Epithelial cell of proximal tubule (primary cell): Measurements from ENCODE around the gene LIMCH1. TPM values are rescaled to one million over a fixed set of nuclear protein-coding genes. Genes with fewer than 3 reads are reported as not detected.

ENCODE experiments used
- DNase-seq: peaks from one replicate; pipeline ENCODE4 v3.0.0-alpha.2; 2011; ENCODE audit warnings: low read depth
- H3K4me3 ChIP-seq: 2 replicates; pipeline ENCODE4 v1.5.1; 2011; ENCODE audit warnings: low read depth, mild to moderate bottlenecking, low read length
- total RNA-seq: library from RNA; depleted of rRNA; stranded (reverse); fragments of >200 nt; gene quantifications from 2 replicates; pipeline ENCODE4 v1.2.3, GENCODE V29; 2015
- TF ChIP-seq, protein P1 (sequence below): conservative IDR thresholded peaks from 2 replicates; pipeline ENCODE4 v1.5.1; 2012; ENCODE audit warnings: low read depth, mild to moderate bottlenecking, low read length

The LIMCH1 gene
- total RNA-seq, 1 donor from 2014 or later: 15.5 TPM

DNA sequence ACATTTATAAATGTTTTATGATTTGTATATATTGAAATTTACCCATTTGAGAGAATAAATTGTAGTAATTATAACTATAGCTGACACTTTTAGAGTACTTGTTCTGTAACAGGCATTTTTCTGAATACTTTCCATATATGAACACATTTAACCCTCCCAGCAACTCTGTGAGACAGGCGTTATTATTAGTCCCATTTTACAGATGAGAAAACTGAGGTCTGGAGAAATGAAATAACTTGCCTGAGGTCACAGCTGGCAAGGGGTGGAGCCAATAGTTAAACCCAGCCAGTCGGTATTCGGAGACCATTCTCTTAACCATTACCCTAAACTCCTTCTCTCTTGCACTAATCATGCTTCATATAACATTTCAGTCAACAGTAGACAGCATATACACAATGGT is 72.5 kb downstream of the LIMCH1 start:
- TF ChIP-seq, protein P1, sequence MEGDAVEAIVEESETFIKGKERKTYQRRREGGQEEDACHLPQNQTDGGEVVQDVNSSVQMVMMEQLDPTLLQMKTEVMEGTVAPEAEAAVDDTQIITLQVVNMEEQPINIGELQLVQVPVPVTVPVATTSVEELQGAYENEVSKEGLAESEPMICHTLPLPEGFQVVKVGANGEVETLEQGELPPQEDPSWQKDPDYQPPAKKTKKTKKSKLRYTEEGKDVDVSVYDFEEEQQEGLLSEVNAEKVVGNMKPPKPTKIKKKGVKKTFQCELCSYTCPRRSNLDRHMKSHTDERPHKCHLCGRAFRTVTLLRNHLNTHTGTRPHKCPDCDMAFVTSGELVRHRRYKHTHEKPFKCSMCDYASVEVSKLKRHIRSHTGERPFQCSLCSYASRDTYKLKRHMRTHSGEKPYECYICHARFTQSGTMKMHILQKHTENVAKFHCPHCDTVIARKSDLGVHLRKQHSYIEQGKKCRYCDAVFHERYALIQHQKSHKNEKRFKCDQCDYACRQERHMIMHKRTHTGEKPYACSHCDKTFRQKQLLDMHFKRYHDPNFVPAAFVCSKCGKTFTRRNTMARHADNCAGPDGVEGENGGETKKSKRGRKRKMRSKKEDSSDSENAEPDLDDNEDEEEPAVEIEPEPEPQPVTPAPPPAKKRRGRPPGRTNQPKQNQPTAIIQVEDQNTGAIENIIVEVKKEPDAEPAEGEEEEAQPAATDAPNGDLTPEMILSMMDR: no peak
- no peak for DNase-seq
- H3K4me3 ChIP-seq: no peak overlapping the region

DNA sequence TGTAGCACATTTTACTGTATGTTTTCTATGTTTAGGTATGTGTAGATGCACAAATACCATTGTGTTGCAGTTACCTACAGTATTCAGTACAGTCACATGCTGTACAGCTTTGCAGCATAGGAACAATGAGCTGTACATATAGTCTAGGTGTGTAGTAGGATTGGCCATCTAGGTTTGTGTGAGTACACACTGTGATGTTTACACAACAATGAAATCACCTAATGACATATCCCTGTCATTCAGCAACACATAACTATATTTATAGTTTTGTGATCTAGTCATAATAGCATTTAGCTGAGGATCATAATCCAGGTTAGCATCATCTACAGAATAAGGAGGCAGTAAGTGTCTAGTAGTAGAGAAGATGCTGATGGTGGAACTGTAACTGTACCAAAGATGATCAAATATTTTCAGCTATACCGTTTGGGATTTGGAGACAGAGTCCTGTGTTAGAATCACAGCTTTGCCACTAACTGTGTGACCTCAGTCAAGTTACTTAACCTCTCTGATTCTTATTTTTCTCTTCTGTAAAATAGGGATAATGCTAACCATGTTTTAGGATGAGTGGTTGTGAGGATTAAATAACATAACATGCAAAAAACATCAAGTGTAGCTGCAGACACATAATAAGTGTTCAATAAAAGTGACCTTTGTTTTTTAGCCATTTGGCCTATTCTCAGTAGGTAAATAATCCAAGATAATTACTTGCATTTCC is 73.3 kb downstream of the LIMCH1 start:
- no peak for DNase-seq
- TF ChIP-seq, protein P1: no peak
- no peak overlapping the region for H3K4me3 ChIP-seq

DNA sequence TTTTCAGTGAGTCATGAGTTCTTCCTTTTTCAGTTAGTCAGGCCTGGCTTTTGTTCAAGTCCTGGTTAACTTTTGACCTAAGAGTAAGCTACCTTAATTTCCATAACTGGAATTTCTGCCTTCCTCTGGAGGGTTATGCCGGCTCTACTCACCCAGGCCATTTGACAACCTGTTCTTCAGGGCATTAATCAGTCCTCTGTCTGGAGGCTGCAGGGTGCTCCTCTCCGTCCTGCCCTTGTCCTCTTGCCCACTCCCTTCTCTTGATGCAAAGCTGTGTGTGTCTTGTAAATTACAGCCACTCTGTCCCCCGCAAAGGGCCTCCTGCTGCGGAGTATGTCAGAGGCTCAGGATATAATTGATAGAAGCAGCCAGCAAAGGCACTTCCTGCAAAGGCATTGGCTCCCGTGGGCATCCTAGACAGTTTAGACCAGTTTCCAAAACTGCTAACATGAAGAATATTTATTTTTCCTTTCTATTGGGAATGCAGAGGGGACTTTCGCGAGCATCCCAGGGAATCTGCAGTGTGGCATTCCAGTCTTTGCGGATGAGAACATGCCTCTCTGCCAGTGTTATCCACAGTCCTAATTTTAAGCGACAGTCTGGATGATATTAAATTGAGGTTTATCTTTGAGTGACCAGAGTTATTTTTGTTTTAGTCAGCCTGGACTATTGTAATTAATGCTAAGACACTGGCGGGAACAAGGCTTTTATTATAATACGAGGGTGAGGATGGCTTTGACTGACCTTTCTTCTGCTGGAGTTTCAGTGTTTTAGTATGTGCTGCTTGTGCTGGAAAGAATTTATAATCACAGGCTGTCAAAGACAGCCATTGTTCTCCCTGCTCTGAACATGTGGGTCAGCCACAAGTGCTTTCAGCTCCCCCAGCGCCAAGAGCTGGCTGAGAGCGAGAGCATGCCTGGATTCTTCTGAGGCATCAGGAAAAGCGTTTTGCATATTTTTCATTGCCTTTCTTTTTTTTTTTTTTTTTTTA is 74.2 kb downstream of the LIMCH1 start:
- peak overlapping the region; percentile 21 for H3K4me3 ChIP-seq
- no peak for DNase-seq
- TF ChIP-seq, protein P1: no peak

DNA sequence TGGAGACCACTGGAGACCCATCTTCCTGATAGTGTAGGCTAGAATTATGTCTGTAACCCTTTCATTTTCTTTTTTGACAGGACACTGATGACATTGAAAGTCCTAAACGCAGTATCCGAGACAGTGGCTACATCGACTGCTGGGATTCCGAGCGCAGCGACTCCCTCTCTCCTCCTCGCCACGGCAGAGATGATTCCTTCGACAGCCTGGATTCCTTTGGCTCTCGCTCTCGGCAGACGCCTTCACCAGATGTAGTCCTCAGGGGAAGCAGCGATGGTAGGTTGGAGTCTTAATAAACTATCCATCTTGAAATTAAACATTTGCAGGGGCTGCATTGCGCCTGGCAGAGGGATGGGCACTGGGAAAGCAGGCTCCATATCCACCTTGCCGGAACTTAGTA is 75.4 kb downstream of the LIMCH1 start:
- peak overlapping the region; percentile 17 for H3K4me3 ChIP-seq
- DNase-seq: no peak
- TF ChIP-seq, protein P1: no peak

DNA sequence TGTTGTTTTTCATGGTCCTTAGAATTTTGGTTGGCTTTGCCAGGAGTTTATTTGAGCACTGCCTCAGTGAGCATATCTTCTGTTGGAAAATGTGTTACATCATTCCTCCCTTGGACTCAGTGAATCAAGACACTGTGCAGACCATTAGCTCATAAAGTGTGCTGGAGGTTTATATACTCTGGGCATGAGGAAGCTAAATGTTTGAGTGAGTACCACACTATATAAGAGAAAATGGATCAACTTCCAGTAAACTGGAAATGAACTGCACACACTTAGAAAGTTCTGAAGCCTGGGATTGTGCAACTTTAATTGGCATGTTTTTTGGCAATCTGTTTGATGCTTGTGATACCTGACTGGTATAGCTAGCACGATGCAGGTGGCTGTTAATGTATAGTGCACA is 75.9 kb downstream of the LIMCH1 start:
- no peak for DNase-seq
- TF ChIP-seq, protein P1: no peak
- peak overlapping the region; percentile 17 for H3K4me3 ChIP-seq

DNA sequence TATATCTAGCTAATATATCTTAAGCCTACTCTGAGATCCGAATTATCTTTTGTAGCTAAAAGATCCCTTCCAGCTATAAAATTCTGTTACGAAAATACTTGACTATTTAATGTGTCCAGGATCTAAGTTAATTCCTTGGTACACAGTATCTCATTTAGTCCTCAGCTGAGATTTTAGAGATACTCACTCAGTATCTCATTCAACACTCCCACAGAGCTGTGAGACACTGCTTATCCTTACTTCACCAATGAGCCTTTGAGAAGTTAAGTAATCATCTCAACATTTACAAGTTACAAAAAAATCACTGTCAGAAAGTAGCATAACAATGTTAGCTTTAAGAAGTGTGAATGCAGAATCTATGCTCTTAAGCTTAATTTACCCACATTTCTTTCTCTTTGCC is 76.6 kb downstream of the LIMCH1 start:
- H3K4me3 ChIP-seq: no peak overlapping the region
- TF ChIP-seq, protein P1: no peak
- DNase-seq: no peak
